ENCODE measurements around the gene CAPN10. TPM values are rescaled to one million over a fixed set of nuclear protein-coding genes. Genes with fewer than 3 reads are reported as not detected.

Gene CAPN10
- total and polyA plus RNA-seq, 4 donors, result 28.2 to 42.9 (median 33.5) TPM

DNA sequence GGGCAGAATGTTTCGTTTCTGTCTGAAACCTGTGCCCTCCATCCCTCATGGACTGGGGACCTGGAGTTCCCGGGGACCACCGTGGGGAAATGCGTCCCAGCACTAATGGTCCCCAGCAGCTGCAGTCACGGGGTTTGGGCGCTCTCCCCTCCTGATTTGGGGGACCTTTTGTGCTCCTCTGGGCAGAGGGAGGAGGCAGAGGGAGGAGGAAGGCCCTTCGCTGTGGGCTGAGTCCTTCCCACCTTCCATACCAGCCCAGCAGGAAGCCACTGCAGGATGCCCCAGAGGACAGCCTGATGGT lies 41.9 kb downstream of the CAPN10 start:
- DNase-seq, result no peak
- TF ChIP-seq, protein P1, sequence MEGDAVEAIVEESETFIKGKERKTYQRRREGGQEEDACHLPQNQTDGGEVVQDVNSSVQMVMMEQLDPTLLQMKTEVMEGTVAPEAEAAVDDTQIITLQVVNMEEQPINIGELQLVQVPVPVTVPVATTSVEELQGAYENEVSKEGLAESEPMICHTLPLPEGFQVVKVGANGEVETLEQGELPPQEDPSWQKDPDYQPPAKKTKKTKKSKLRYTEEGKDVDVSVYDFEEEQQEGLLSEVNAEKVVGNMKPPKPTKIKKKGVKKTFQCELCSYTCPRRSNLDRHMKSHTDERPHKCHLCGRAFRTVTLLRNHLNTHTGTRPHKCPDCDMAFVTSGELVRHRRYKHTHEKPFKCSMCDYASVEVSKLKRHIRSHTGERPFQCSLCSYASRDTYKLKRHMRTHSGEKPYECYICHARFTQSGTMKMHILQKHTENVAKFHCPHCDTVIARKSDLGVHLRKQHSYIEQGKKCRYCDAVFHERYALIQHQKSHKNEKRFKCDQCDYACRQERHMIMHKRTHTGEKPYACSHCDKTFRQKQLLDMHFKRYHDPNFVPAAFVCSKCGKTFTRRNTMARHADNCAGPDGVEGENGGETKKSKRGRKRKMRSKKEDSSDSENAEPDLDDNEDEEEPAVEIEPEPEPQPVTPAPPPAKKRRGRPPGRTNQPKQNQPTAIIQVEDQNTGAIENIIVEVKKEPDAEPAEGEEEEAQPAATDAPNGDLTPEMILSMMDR (IDR thresholded peaks at IDR 0.05; ENCODE audit: control extremely low read depth, extremely low read depth), result no peak
- Histone ChIP-seq H3K9ac (ENCODE audit: insufficient read depth in 1 of 2, low read length in 2 of 2) (no peak overlapping the region), H3K4me1 (ENCODE audit: control insufficient read depth in 5 of 5, insufficient read depth in 5 of 5, low read length in 5 of 5) (peaks cover 0 to 15% (median 0%) of the 10 kb centered on the region in 5 donors), H3K36me3 (ENCODE audit: control insufficient read depth in 4 of 4, insufficient read depth in 4 of 4, low read length in 4 of 4) (no peaks in the 10 kb centered on the region), H3K27me3 (ENCODE audit: control insufficient read depth in 3 of 3, insufficient read depth in 3 of 3, low read length in 2 of 3) (no peaks in the 10 kb centered on the region), H3K9me3 (ENCODE audit: control insufficient read depth in 4 of 4, insufficient read depth in 3 of 4, low read length in 3 of 4) (no peaks in the 10 kb centered on the region), H3K4me3 (no peak overlapping the region), H3K27ac (ENCODE audit: low read depth in 1 of 2, low read length in 1 of 2) (no peak overlapping the region)
- WGBS, 2 donors, result 79 to 85% methylated on average over 5 to 7 of the region's 7 CpGs
- ATAC-seq (ENCODE audit: insufficient read depth, low FRiP score), result no peak

DNA sequence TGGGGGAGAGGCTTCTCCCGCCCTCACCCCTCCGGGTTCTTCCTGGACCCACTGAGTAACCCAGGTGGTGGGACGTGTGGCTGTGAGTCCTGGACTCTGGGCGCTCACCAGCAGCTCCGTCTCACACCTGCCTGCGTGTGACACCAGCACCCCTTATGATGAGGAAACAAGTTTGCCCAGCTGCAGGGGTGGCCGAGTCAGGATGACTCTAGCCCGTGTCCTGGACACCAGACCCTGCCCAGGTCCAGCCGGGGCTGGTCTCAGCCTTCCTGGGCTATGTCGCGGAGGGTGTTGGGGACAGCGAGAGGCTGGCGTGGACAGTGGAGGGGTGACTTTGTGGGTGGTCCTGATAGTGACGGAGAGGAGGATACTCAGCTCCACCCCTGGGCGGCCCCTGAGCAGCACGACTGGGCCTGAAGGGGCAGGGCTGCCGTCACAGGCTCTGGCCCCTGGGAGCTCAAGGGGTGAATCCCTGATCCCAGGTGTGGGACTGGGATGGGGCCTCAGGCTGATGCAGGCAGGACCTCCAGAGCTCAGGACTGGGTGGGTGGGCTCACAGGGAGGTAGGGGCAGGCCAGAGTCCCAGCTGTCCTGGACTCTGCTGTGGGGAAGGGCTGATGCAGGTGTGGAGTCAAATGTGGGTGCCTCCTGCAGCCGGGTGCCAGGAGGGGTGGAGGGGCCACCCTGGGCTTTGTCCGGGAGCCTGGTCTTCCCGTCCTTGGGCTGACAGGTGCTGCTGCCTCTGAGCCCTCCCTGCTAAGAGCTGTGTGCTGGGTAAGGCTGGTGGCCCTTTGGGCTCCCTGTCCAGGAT lies 42.5 kb downstream of the CAPN10 start:
- Histone ChIP-seq H3K36me3 (ENCODE audit: control insufficient read depth in 4 of 4, insufficient read depth in 4 of 4, low read length in 4 of 4) (no peaks in the 10 kb centered on the region), H3K9me3 (ENCODE audit: control insufficient read depth in 4 of 4, insufficient read depth in 3 of 4, low read length in 3 of 4) (peaks cover 0 to 4% (median under 1%) of the 10 kb centered on the region in 4 donors), H3K9ac (ENCODE audit: insufficient read depth in 1 of 2, low read length in 2 of 2) (no peak overlapping the region), H3K27ac (ENCODE audit: low read depth in 1 of 2, low read length in 1 of 2) (no peak overlapping the region), H3K4me1 (ENCODE audit: control insufficient read depth in 5 of 5, insufficient read depth in 5 of 5, low read length in 5 of 5) (peaks cover 0 to 15% (median 0%) of the 10 kb centered on the region in 5 donors), H3K4me3 (no peak overlapping the region), H3K27me3 (ENCODE audit: control insufficient read depth in 3 of 3, insufficient read depth in 3 of 3, low read length in 2 of 3) (no peaks in the 10 kb centered on the region)
- ATAC-seq (ENCODE audit: insufficient read depth, low FRiP score) (no peak), DNase-seq (no peak)
- WGBS, 2 donors, result 61 to 78% methylated on average over 20 of the region's 20 CpGs
- TF ChIP-seq, protein P1 (IDR thresholded peaks at IDR 0.05; ENCODE audit: control extremely low read depth, extremely low read depth), result no peak

DNA sequence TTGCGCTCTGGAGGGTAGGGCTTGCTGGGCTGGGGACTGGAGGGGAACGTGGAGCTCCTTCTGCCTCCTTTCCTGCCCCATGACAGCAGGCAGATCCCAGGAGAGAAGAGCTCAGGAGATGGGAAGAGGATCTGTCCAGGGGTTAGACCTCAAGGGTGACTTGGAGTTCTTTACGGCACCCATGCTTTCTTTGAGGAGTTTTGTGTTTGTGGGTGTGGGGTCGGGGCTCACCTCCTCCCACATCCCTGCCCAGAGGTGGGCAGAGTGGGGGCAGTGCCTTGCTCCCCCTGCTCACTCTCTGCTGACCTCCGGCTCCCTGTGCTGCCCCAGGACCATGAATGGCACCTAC lies 43.1 kb downstream of the CAPN10 start:
- TF ChIP-seq, protein P1 (IDR thresholded peaks at IDR 0.05; ENCODE audit: control extremely low read depth, extremely low read depth), result no peak
- WGBS, 2 donors, result 78 to 83% methylated on average over 4 to 5 of the region's 5 CpGs
- H3K27ac ChIP-seq (ENCODE audit: low read depth in 1 of 2, low read length in 1 of 2), result no peak overlapping the region

More for the DNA sequence above, 43.1 kb downstream of the CAPN10 start:
- peaks cover 0 to 15% (median 0%) of the 10 kb centered on the region in 5 donors for H3K4me1 ChIP-seq (ENCODE audit: control insufficient read depth in 5 of 5, insufficient read depth in 5 of 5, low read length in 5 of 5)
- ATAC-seq (ENCODE audit: insufficient read depth, low FRiP score), result no peak
- H3K27me3 ChIP-seq (ENCODE audit: control insufficient read depth in 3 of 3, insufficient read depth in 3 of 3, low read length in 2 of 3), result no peaks in the 10 kb centered on the region
- DNase-seq, result no peak
- H3K4me3 ChIP-seq, result no peak overlapping the region
- peaks cover 0 to 6% (median 2%) of the 10 kb centered on the region in 4 donors for H3K9me3 ChIP-seq (ENCODE audit: control insufficient read depth in 4 of 4, insufficient read depth in 3 of 4, low read length in 3 of 4)
- H3K36me3 ChIP-seq (ENCODE audit: control insufficient read depth in 4 of 4, insufficient read depth in 4 of 4, low read length in 4 of 4), result no peaks in the 10 kb centered on the region
- no peak overlapping the region for H3K9ac ChIP-seq (ENCODE audit: insufficient read depth in 1 of 2, low read length in 2 of 2)
